Measurements from ENCODE around the gene BRCA2. TPM values are rescaled to one million over a fixed set of nuclear protein-coding genes. Genes with fewer than 3 reads are reported as not detected.

The BRCA2 gene
- total RNA-seq, result 1.5 TPM in 2 replicates

DNA sequence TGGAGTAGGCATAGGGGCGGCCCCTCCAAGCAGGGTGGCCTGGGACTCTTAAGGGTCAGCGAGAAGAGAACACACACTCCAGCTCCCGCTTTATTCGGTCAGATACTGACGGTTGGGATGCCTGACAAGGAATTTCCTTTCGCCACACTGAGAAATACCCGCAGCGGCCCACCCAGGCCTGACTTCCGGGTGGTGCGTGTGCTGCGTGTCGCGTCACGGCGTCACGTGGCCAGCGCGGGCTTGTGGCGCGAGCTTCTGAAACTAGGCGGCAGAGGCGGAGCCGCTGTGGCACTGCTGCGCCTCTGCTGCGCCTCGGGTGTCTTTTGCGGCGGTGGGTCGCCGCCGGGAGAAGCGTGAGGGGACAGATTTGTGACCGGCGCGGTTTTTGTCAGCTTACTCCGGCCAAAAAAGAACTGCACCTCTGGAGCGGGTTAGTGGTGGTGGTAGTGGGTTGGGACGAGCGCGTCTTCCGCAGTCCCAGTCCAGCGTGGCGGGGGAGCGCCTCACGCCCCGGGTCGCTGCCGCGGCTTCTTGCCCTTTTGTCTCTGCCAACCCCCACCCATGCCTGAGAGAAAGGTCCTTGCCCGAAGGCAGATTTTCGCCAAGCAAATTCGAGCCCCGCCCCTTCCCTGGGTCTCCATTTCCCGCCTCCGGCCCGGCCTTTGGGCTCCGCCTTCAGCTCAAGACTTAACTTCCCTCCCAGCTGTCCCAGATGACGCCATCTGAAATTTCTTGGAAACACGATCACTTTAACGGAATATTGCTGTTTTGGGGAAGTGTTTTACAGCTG lies at the start of gene BRCA2, which contains the start of gene ZAR1L:
Gene BRCA2 (plus strand): TSS at position 271 of the 790 bp plus-strand sequence. CDS start 953 bp downstream, outside the sequence.
Gene ZAR1L (minus strand): TSS at position 126 of the 790 bp plus-strand sequence. CDS start 3,438 bp downstream, outside the sequence.

GRCh38 chr13:32427852-32428580 lies 112.7 kb downstream of the BRCA2 start, which contains the start of gene N4BP2L1:
N4BP2L1 (minus strand) TSS chr13:32428130; CDS start chr13:32428082, 48 bp downstream.

Other genes starting within 250 kb of the BRCA2 start
- gene ZAR1L, start 145 bp upstream of the BRCA2 start, total RNA-seq, result not detected in 2 replicates
- gene N4BP2L1, start 112.6 kb downstream of the BRCA2 start, total RNA-seq, result 8.6 and 10.7 TPM in 2 replicates
- gene N4BP2L2, start 223.3 kb downstream of the BRCA2 start, total RNA-seq, result 72.5 and 90.4 TPM in 2 replicates